Panc1 (cell line): ENCODE measurements around the gene ZFAND3. TPM values are rescaled to one million over a fixed set of nuclear protein-coding genes. Genes with fewer than 3 reads are reported as not detected.

Source experiments
- ATAC-seq: fragments of 200-7000 bp; cut with Tn5 transposase; 2 replicates; pipeline ENCODE4 v1.9.1; 2020; ENCODE audit warnings: mild to moderate bottlenecking, moderate library complexity
- BruUV-seq: library from RNA; stranded (reverse); fragments of 400-500 nt; replicated peaks from 2 replicates; lab custom pipeline; 2021; lab: Mats Ljungman, UMichigan
- CTCF ChIA-PET: fragments of 300-600 bp; sonication (Branson Sonifier 250); formaldehyde crosslinking; loops from one replicate; lab custom pipeline; 2022; ENCODE audit warnings: antibody characterized with exemption; lab: Charles Lee
- POLR2A ChIA-PET: fragments of 300-600 bp; sonication (Branson Sonifier 250); formaldehyde crosslinking; loops from one replicate; lab custom pipeline; 2022; ENCODE audit warnings: antibody characterized with exemption; lab: Charles Lee
- DNase-seq: peaks from one replicate; pipeline ENCODE4 v3.0.0-alpha.2; 2010; ENCODE audit warnings: low read depth, low spot score
- H3K27ac ChIP-seq: 2 replicates; pipeline ENCODE4 v1.5.1; 2011; ENCODE audit warnings: mild to moderate bottlenecking, low read length, inconsistent platforms
- H3K27me3 ChIP-seq: fragments of 200-500 bp; sonication (Bioruptor generic); 2 replicates; pipeline ENCODE4 v1.6.0; 2014; ENCODE audit warnings: low read length, inconsistent platforms; ENCODE audit not compliant: control insufficient read depth, insufficient read depth
- H3K36me3 ChIP-seq: fragments of 200-500 bp; sonication (Bioruptor generic); 2 replicates; pipeline ENCODE4 v1.5.1; 2014; ENCODE audit warnings: inconsistent platforms, mild to moderate bottlenecking, low read length, moderate library complexity; ENCODE audit not compliant: control insufficient read depth, insufficient read depth
- H3K4me1 ChIP-seq: 2 replicates; pipeline ENCODE4 v1.5.1; 2011; ENCODE audit warnings: inconsistent platforms, mild to moderate bottlenecking, low read length, moderate library complexity; ENCODE audit not compliant: control insufficient read depth, insufficient read depth
- H3K4me3 ChIP-seq, 2 experiments: 2 replicates each; pipeline ENCODE4 v1.5.1; 2011 to 2012; ENCODE audit warnings: low read depth in 2 of 2, low read length in 2 of 2, mild to moderate bottlenecking in 2 of 2, inconsistent platforms in 1 of 2, moderate library complexity in 1 of 2
- H3K9me3 ChIP-seq: fragments of 200-500 bp; sonication (Bioruptor generic); 2 replicates; pipeline ENCODE4 v1.5.1; 2014; ENCODE audit warnings: low read depth, mild to moderate bottlenecking, inconsistent platforms, low read length, moderate library complexity; ENCODE audit not compliant: control insufficient read depth, insufficient read depth
- CTCF ChIP-seq: fragments of 450-650 bp; IDR thresholded peaks from 2 replicates; pipeline ENCODE4 v1.5.1; 2017; ENCODE audit warnings: mild to moderate bottlenecking
- POLR2AphosphoS5 ChIP-seq: IDR thresholded peaks from 2 replicates; pipeline ENCODE4 v1.6.1; 2012; ENCODE audit warnings: mild to moderate bottlenecking, low read depth, low read length, moderate library complexity
- REST ChIP-seq, 2 experiments: IDR thresholded peaks; 2 replicates each; pipeline ENCODE4 v1.6.1; 2011 to 2012; ENCODE audit warnings: low read depth in 2 of 2, control low read depth in 1 of 2, low read length in 1 of 2, mild to moderate bottlenecking in 1 of 2, moderate library complexity in 1 of 2; ENCODE audit not compliant: insufficient read depth in 1 of 2
- SIN3A ChIP-seq: IDR thresholded peaks from 2 replicates; pipeline ENCODE4 v1.6.1; 2012; ENCODE audit warnings: low read depth, mild to moderate bottlenecking, low read length, moderate library complexity, borderline replicate concordance; ENCODE audit not compliant: insufficient read depth
- TCF7L2 ChIP-seq: IDR thresholded peaks from 2 replicates; pipeline ENCODE4 v1.6.1; 2011; ENCODE audit warnings: mild to moderate bottlenecking, low read depth, low read length, inconsistent platforms
- in situ Hi-C: cut with HindIII; loops from 2 replicates; pipeline ENCODE4 v1.10.0; 2016; ENCODE audit warnings: low sequenced_read_pairs, low pct_unique_long_range_greater_than_20kb
- intact Hi-C: fragments of 100-400 bp; cut with micrococcal nuclease; formaldehyde crosslinking; loops from one replicate; pipeline ENCODE4 v1.10.0; 2022; ENCODE audit not compliant: unreplicated experiment
- total RNA-seq: library from RNA; stranded (reverse); gene quantifications from one replicate; pipeline ENCODE4 v1.2.1, GENCODE V29; 2021; ENCODE audit not compliant: unreplicated experiment

ZFAND3 gene
- total RNA-seq, 1 experiment from 2014 or later, result 95.9 TPM

- POLR2A ChIA-PET, result no interaction called here
- CTCF ChIA-PET, result no interaction called here
- in situ Hi-C loops (no loop called here), intact Hi-C loops (loop anchor here (10.0 kb wide), 1 partner anchor 464 kb away; no protein-coding TSS in a partner anchor)
- no peaks in the 10 kb centered on the region for H3K9me3 ChIP-seq
- no peaks in the 10 kb centered on the region for H3K36me3 ChIP-seq
- no TSS peak for BruUV-seq
- no peaks in the 10 kb centered on the region for H3K27me3 ChIP-seq
- H3K27ac ChIP-seq, result no peak overlapping the region
- H3K4me1 ChIP-seq, result peaks cover 4% of the 10 kb centered on the region
- TF ChIP-seq CTCF, result no peak
- no peak for TF ChIP-seq TCF7L2
- no peak for TF ChIP-seq SIN3A
- no peak for TF ChIP-seq REST (IDR thresholded peaks at IDR 0.05; ENCODE audit: insufficient read depth in 1 of 2, low read depth in 2 of 2, low read length in 1 of 2)
- no peak for TF ChIP-seq POLR2AphosphoS5
- no peak overlapping the region for H3K4me3 ChIP-seq
- no peak for ATAC-seq
- no peak for DNase-seq
Observed at GRCh38 chr6:38030380-38030779, 210.9 kb downstream of the ZFAND3 start.

- Histone ChIP-seq H3K9me3 (no peaks in the 10 kb centered on the region), H3K27me3 (no peaks in the 10 kb centered on the region), H3K36me3 (no peaks in the 10 kb centered on the region), H3K4me1 (peaks cover 7% of the 10 kb centered on the region), H3K4me3 (no peak overlapping the region), H3K27ac (no peak overlapping the region)
- no peak for DNase-seq
- intact Hi-C loops (loop anchor here (10.0 kb wide), 1 partner anchor 462 kb away; no protein-coding TSS in a partner anchor), in situ Hi-C loops (no loop called here)
- TF ChIP-seq TCF7L2 (no peak), SIN3A (no peak), POLR2AphosphoS5 (no peak), REST (IDR thresholded peaks at IDR 0.05; ENCODE audit: insufficient read depth in 1 of 2, low read depth in 2 of 2, low read length in 1 of 2) (no peak), CTCF (no peak)
- no TSS peak for BruUV-seq
- ATAC-seq, result no peak
- CTCF ChIA-PET, result no interaction called here
- POLR2A ChIA-PET, result no interaction called here
Observed at GRCh38 chr6:38032797-38033196, 213.3 kb downstream of the ZFAND3 start.
